ENCODE measurements around the gene TPPP3. TPM values are rescaled to one million over a fixed set of nuclear protein-coding genes. Genes with fewer than 3 reads are reported as not detected.

Gene TPPP3
- total and polyA plus RNA-seq, 9 of the 15 experiments (the other 6 are each of a cell fraction or from before 2014, with no cell fraction given), result 0.13 to 0.50 (median 0.36) TPM; not detected in 2

- TF ChIP-seq REST (IDR thresholded peaks at IDR 0.05; ENCODE audit: borderline replicate concordance) (no peak), REST (CRISPR knock-in tag; IDR thresholded peaks at IDR 0.05; ENCODE audit: low read depth) (no peak), HNRNPLL (IDR thresholded peaks at IDR 0.05; ENCODE audit: low read depth, low read length, poor library complexity, severe bottlenecking) (no peak), EZH2 (IDR thresholded peaks at IDR 0.05; ENCODE audit: borderline replicate concordance, low read depth, low read length) (no peak), SNIP1 (IDR thresholded peaks at IDR 0.05; ENCODE audit: low read depth) (no peak), ZNF143 (CRISPR knock-in tag; IDR thresholded peaks at IDR 0.05) (no peak), HMGN3 (IDR thresholded peaks at IDR 0.05; ENCODE audit: borderline replicate concordance, extremely low read depth, insufficient read length, low read depth, low read length) (no peak), CBX1 (IDR thresholded peaks at IDR 0.05; ENCODE audit: low read depth) (no peak), ZC3H4 (CRISPR knock-in tag; IDR thresholded peaks at IDR 0.05; ENCODE audit: borderline replicate concordance) (no peak), AFF4 (CRISPR knock-in tag; IDR thresholded peaks at IDR 0.05) (no peak), IRF2 (CRISPR knock-in tag; IDR thresholded peaks at IDR 0.05) (no peak)
These were observed 818 bp downstream of the TPPP3 start (continued) for GRCh38 chr16:67392301-67393059.

Measured in K562 (cell line).